ENCODE results near the gene TUBB4A.

DNA sequence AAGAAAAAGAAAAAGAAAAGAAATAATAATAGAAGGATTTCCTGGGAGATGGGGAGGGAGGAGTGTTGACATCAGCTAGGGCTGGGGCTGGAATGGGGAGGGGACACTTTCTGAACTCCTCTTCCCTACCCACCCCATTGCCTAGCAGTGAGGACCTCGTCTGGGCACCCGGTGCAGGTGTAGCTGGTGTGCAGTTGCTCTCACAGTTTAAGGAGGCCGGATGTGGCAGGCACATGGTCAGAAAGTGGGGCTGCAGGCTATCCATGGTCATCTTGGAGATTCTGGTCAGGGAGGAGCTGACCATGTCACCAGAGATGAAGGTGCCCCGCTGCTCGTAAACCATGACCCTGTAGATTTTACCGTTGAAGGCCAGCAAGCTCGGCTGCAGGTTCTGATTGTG is 8.5 kb upstream of the TUBB4A start:
- TF ChIP-seq CTCF (IDR thresholded peaks at IDR 0.05) (no peak), EZH2 (IDR thresholded peaks at IDR 0.05) (no peak)
